H9 (cell line): Measurements from ENCODE around the gene CAPN8. TPM values are rescaled to one million over a fixed set of nuclear protein-coding genes. Genes with fewer than 3 reads are reported as not detected.

ENCODE experiments used
- DNase-seq: peaks from one replicate; pipeline ENCODE4 v3.0.0-alpha.2; 2017
- H2AFZ ChIP-seq: one replicate; pipeline ENCODE4 v1.6.1; 2013; ENCODE audit warnings: mild to moderate bottlenecking, low read length, control low read depth, moderate library complexity
- H2AK5ac ChIP-seq: 2 replicates; pipeline ENCODE4 v1.6.1; 2013; ENCODE audit warnings: low read length, control low read depth, mixed read lengths; ENCODE audit not compliant: insufficient read length
- H2BK120ac ChIP-seq: one replicate; pipeline ENCODE4 v1.6.1; 2013; ENCODE audit warnings: low read depth, mild to moderate bottlenecking, low read length, control low read depth, inconsistent platforms; ENCODE audit not compliant: poor library complexity, severe bottlenecking
- H2BK12ac ChIP-seq: 2 replicates; pipeline ENCODE4 v1.6.1; 2013; ENCODE audit warnings: low read length, control low read depth, mixed read lengths, low read depth; ENCODE audit not compliant: insufficient read length
- H2BK15ac ChIP-seq: 2 replicates; pipeline ENCODE4 v1.6.1; 2013; ENCODE audit warnings: low read depth, low read length, control low read depth
- H2BK20ac ChIP-seq: one replicate; pipeline ENCODE4 v1.6.1; 2013; ENCODE audit warnings: low read depth, mild to moderate bottlenecking, low read length, control low read depth, inconsistent platforms; ENCODE audit not compliant: poor library complexity, severe bottlenecking
- H2BK5ac ChIP-seq: 2 replicates; pipeline ENCODE4 v1.6.1; 2013; ENCODE audit warnings: low read length, control low read depth, mixed read lengths; ENCODE audit not compliant: insufficient read length
- H3K14ac ChIP-seq: 2 replicates; pipeline ENCODE4 v1.6.1; 2013; ENCODE audit warnings: low read length, control low read depth; ENCODE audit not compliant: insufficient read depth
- H3K18ac ChIP-seq: 2 replicates; pipeline ENCODE4 v1.6.1; 2013; ENCODE audit warnings: low read depth, mild to moderate bottlenecking, mixed read lengths, low read length, control low read depth; ENCODE audit not compliant: insufficient read length
- H3K23ac ChIP-seq: 2 replicates; pipeline ENCODE4 v1.6.1; 2013; ENCODE audit warnings: low read length, control low read depth, mixed read lengths, low read depth; ENCODE audit not compliant: insufficient read length
- H3K23me2 ChIP-seq: 2 replicates; pipeline ENCODE4 v1.6.1; 2013; ENCODE audit warnings: low read depth, mild to moderate bottlenecking, mixed read lengths, low read length, control low read depth; ENCODE audit not compliant: insufficient read length, poor library complexity, severe bottlenecking
- H3K27ac ChIP-seq: 2 replicates; pipeline ENCODE4 v1.5.1; 2013; ENCODE audit warnings: low read length, control low read depth, mixed read lengths, low read depth; ENCODE audit not compliant: insufficient read length
- H3K27me3 ChIP-seq: 2 replicates; pipeline ENCODE4 v1.6.1; 2013; ENCODE audit warnings: low read length, control low read depth, inconsistent platforms; ENCODE audit not compliant: insufficient read depth
- H3K4ac ChIP-seq: 2 replicates; pipeline ENCODE4 v1.6.1; 2013; ENCODE audit warnings: low read depth, mild to moderate bottlenecking, control low read depth, inconsistent platforms, low read length, moderate library complexity
- H3K4me1 ChIP-seq: 2 replicates; pipeline ENCODE4 v1.6.1; 2013; ENCODE audit warnings: low read length, control low read depth, inconsistent platforms; ENCODE audit not compliant: insufficient read depth
- H3K4me2 ChIP-seq: 2 replicates; pipeline ENCODE4 v1.6.1; 2013; ENCODE audit warnings: low read length, control low read depth, mixed read lengths; ENCODE audit not compliant: insufficient read length, insufficient read depth
- H3K56ac ChIP-seq: 2 replicates; pipeline ENCODE4 v1.6.1; 2013; ENCODE audit warnings: low read depth, mild to moderate bottlenecking, mixed read lengths, low read length, control low read depth; ENCODE audit not compliant: insufficient read length
- H3K79me1 ChIP-seq: 2 replicates; pipeline ENCODE4 v1.6.1; 2013; ENCODE audit warnings: low read depth, mild to moderate bottlenecking, moderate library complexity, low read length, control low read depth, inconsistent platforms; ENCODE audit not compliant: insufficient read depth, poor library complexity, severe bottlenecking
- H3K79me2 ChIP-seq: 2 replicates; pipeline ENCODE4 v1.6.1; 2013; ENCODE audit warnings: low read length, control low read depth, inconsistent platforms; ENCODE audit not compliant: insufficient read depth
- H3K9ac ChIP-seq: 2 replicates; pipeline ENCODE4 v1.6.1; 2013; ENCODE audit warnings: low read length, control low read depth, mixed read lengths; ENCODE audit not compliant: insufficient read length; ENCODE audit errors: extremely low read depth
- H3K9me3 ChIP-seq: one replicate; pipeline ENCODE4 v1.6.1; 2013; ENCODE audit warnings: low read depth, low read length, inconsistent platforms; ENCODE audit not compliant: control insufficient read depth
- H3T11ph ChIP-seq: one replicate; pipeline ENCODE4 v1.6.1; 2013; ENCODE audit warnings: mild to moderate bottlenecking, low read length, control low read depth, inconsistent platforms
- H4K20me1 ChIP-seq: one replicate; pipeline ENCODE4 v1.6.1; 2013; ENCODE audit not compliant: control insufficient read depth, insufficient read length, insufficient read depth
- H4K5ac ChIP-seq: 2 replicates; pipeline ENCODE4 v1.6.1; 2013; ENCODE audit warnings: low read depth, mild to moderate bottlenecking, mixed read lengths, low read length, control low read depth; ENCODE audit not compliant: insufficient read length
- H4K8ac ChIP-seq: replicated peaks from 2 replicates; pipeline ENCODE4 v1.6.1; 2013; ENCODE audit warnings: low read length, control low read depth, mixed read lengths, low read depth; ENCODE audit not compliant: insufficient read length
- H4K91ac ChIP-seq: 2 replicates; pipeline ENCODE4 v1.6.1; 2013; ENCODE audit warnings: low read depth, mild to moderate bottlenecking, moderate library complexity, mixed read lengths, low read length, control low read depth; ENCODE audit not compliant: insufficient read length
- H3K27ac Mint-ChIP-seq, 3 experiments: 2 replicates in 2 of 3; 3 replicates in 1 of 3; pipeline ENCODE4 v1.8.0; 2020 to 2021; ENCODE audit warnings: mixed read lengths in 3 of 3, mild to moderate bottlenecking in 1 of 3, moderate library complexity in 1 of 3
- H3K27me3 Mint-ChIP-seq: 2 replicates; pipeline ENCODE4 v1.8.0; 2021; ENCODE audit warnings: low read depth, mild to moderate bottlenecking, moderate library complexity, mixed read lengths
- H3K36me3 Mint-ChIP-seq, 3 experiments: 2 replicates in 2 of 3; 3 replicates in 1 of 3; pipeline ENCODE4 v1.8.0; 2020 to 2021; ENCODE audit warnings: low read depth in 3 of 3, mixed read lengths in 3 of 3; ENCODE audit not compliant: insufficient read depth in 1 of 3
- H3K4me1 Mint-ChIP-seq, 2 experiments: 2 replicates each; pipeline ENCODE4 v1.8.0; 2020; ENCODE audit warnings: mixed read lengths in 2 of 2
- H3K4me3 Mint-ChIP-seq, 2 experiments: 2 replicates in 1 of 2; 3 replicates in 1 of 2; pipeline ENCODE4 v1.8.0; 2020 to 2021; ENCODE audit warnings: mild to moderate bottlenecking in 2 of 2, mixed read lengths in 2 of 2, moderate library complexity in 1 of 2
- H3K9me3 Mint-ChIP-seq, 2 experiments: 2 replicates in 1 of 2; 3 replicates in 1 of 2; pipeline ENCODE4 v1.8.0; 2020; ENCODE audit warnings: mild to moderate bottlenecking in 2 of 2, mixed read lengths in 2 of 2, moderate library complexity in 1 of 2
- CTCF ChIP-seq: fragments of 200-600 bp; sonication (generic); conservative IDR thresholded peaks from 3 replicates; pipeline ENCODE4 v1.8.0; 2021; ENCODE audit warnings: antibody characterized with exemption, mild to moderate bottlenecking
- WGBS: extraction: QIAGEN DNeasy Blood & Tissue Kit; methylation state at CpG from one replicate; pipeline ENCODE4 v1.1.7; 2013; ENCODE audit warnings: missing lambda C conversion rate, low lambda C conversion rate, mixed read lengths; ENCODE audit not compliant: insufficient read length; ENCODE audit errors: extremely low coverage; 5-methylcytosine and 5-hydroxymethylcytosine counted together
- total RNA-seq: library from RNA; stranded (reverse); gene quantifications from 2 replicates; pipeline ENCODE4 v1.2.1, GENCODE V29; 2021

Gene CAPN8
- total RNA-seq, 1 experiment from 2014 or later, result not detected

GRCh38 chr1:223545343-223545742 lies 120.2 kb downstream of the CAPN8 start:
- Mint-ChIP-seq H3K4me1 (peaks cover 4 to 6% of the 10 kb centered on the region in 2 experiments; a peak in 2 of 4 replicates), H3K27ac (no peak overlapping the region), H3K27me3 (peaks cover 1% of the 10 kb centered on the region), H3K36me3 (no peaks in the 10 kb centered on the region), H3K9me3 (no peaks in the 10 kb centered on the region), H3K4me3 (no peak overlapping the region)
- no peak overlapping the region for H2AK5ac ChIP-seq
- H2BK120ac ChIP-seq, result no peak overlapping the region
- H3K14ac ChIP-seq, result 0 out of 2 replicates have a peak overlapping the region, but pooled peaks have one; percentile 50
- H3K23me2 ChIP-seq, result no peaks in the 10 kb centered on the region
- H3K9ac ChIP-seq, result no peak overlapping the region
- no peak overlapping the region for H3K56ac ChIP-seq
- H2AFZ ChIP-seq, result no peak overlapping the region
- no peak overlapping the region for H2BK20ac ChIP-seq
- no peaks in the 10 kb centered on the region for H3K27me3 ChIP-seq
- TF ChIP-seq CTCF, result no peak
- no peak overlapping the region for H2BK12ac ChIP-seq
- WGBS, result no CpG with 5 or more reads among the region's 4 CpGs
- H4K5ac ChIP-seq, result no peak overlapping the region
- no peaks in the 10 kb centered on the region for H3K9me3 ChIP-seq
- H4K8ac ChIP-seq, result no peak overlapping the region
- H2BK5ac ChIP-seq, result no peak overlapping the region
- H4K20me1 ChIP-seq, result no peaks in the 10 kb centered on the region
- H3K4me2 ChIP-seq, result no peak overlapping the region
- H3K79me2 ChIP-seq, result no peaks in the 10 kb centered on the region
- 0 out of 2 replicates have a peak overlapping the region, but pooled peaks have one; percentile 29 for H2BK15ac ChIP-seq
- no peaks in the 10 kb centered on the region for H3K79me1 ChIP-seq
- H4K91ac ChIP-seq, result no peak overlapping the region
- H3K23ac ChIP-seq, result no peak overlapping the region
- DNase-seq, result no peak
- no peak overlapping the region for H3K27ac ChIP-seq
- no peak overlapping the region for H3K4ac ChIP-seq
- no peak overlapping the region for H3T11ph ChIP-seq
- no peak overlapping the region for H3K18ac ChIP-seq
- no peaks in the 10 kb centered on the region for H3K4me1 ChIP-seq
